ENCODE data around the gene GALNT16. TPM values are rescaled to one million over a fixed set of nuclear protein-coding genes. Genes with fewer than 3 reads are reported as not detected.

Gene GALNT16
- polyA plus RNA-seq, 3 donors = 0.01 TPM; not detected in 2

DNA sequence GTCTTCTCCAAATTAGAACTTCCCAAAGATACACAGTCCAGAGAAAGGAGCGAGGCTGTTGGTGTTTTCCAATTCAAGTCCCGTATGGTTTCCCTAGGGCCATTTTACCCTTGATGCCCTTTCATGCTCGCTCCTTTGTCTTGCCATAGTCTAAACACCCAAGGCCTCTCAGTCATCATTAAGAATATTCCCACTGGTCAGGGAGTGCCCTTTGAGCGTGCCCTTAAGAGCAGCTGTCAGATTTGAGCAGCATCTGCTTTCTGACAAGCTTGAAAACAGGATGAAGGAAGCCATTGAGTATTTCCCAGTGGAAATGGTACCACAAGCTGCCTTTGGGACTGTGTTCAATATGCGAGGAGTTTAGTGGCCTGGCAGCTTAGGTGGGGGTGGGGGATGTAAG, 10.4 kb upstream of the GALNT16 start:
- TF ChIP-seq, protein P1, sequence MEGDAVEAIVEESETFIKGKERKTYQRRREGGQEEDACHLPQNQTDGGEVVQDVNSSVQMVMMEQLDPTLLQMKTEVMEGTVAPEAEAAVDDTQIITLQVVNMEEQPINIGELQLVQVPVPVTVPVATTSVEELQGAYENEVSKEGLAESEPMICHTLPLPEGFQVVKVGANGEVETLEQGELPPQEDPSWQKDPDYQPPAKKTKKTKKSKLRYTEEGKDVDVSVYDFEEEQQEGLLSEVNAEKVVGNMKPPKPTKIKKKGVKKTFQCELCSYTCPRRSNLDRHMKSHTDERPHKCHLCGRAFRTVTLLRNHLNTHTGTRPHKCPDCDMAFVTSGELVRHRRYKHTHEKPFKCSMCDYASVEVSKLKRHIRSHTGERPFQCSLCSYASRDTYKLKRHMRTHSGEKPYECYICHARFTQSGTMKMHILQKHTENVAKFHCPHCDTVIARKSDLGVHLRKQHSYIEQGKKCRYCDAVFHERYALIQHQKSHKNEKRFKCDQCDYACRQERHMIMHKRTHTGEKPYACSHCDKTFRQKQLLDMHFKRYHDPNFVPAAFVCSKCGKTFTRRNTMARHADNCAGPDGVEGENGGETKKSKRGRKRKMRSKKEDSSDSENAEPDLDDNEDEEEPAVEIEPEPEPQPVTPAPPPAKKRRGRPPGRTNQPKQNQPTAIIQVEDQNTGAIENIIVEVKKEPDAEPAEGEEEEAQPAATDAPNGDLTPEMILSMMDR (IDR thresholded peaks at IDR 0.05) = no peak
- H3K36me3 ChIP-seq (replicated peaks in 1 of 2; ENCODE audit: control insufficient read depth in 1 of 2, insufficient read depth in 2 of 2, low read length in 2 of 2) = no peaks in the 10 kb centered on the region
- H3K9me3 ChIP-seq (replicated peaks in 1 of 2; ENCODE audit: control insufficient read depth in 1 of 2, insufficient read depth in 1 of 2, low read length in 2 of 2) = no peaks in the 10 kb centered on the region
- WGBS (ENCODE audit: insufficient coverage) = 100% methylated on average over 3 of the region's 5 CpGs
- no peak overlapping the region for H3K4me3 ChIP-seq (replicated peaks in 1 of 3; ENCODE audit: low read depth in 2 of 3, low read length in 3 of 3)
- H4K20me1 ChIP-seq (ENCODE audit: insufficient read depth, low read length) = no peaks in the 10 kb centered on the region
- H3K9me3 Mint-ChIP-seq = no peaks in the 10 kb centered on the region
- no peak for DNase-seq
- no peaks in the 10 kb centered on the region for H3K27me3 ChIP-seq (ENCODE audit: control insufficient read depth in 2 of 2, insufficient read depth in 2 of 2, low read length in 2 of 2)
- no peaks in the 10 kb centered on the region for H3K36me3 Mint-ChIP-seq
- H3K27me3 Mint-ChIP-seq (ENCODE audit: low read depth in 3 of 3) = peaks cover 5 to 11% (median 10%) of the 10 kb centered on the region in 3 donors
- H3K9ac ChIP-seq (ENCODE audit: insufficient read depth, low read length, poor library complexity, severe bottlenecking) = no peak overlapping the region
- no peaks in the 10 kb centered on the region for H3K79me2 ChIP-seq (ENCODE audit: insufficient read depth, low read length)
- no peak overlapping the region for H3K4me3 Mint-ChIP-seq
- no peaks in the 10 kb centered on the region for H3K4me1 Mint-ChIP-seq
- H3K4me1 ChIP-seq (ENCODE audit: control insufficient read depth in 1 of 2, insufficient read depth in 2 of 2, low read length in 2 of 2) = no peaks in the 10 kb centered on the region
- no peak overlapping the region for H3K27ac ChIP-seq (ENCODE audit: low read depth in 1 of 2, low read length in 2 of 2)
- H2AFZ ChIP-seq (ENCODE audit: insufficient read depth, low read depth, low read length, poor library complexity, severe bottlenecking) = no peak overlapping the region
- intact Hi-C loops (cut with micrococcal nuclease) = loop anchor here in 1 of 2 donors (10.0 kb wide), 1 partner anchor 325 kb away; the partner anchor contains the start of gene CCDC177
- H3K27ac Mint-ChIP-seq = no peak overlapping the region
- H3K4me2 ChIP-seq (replicated peaks; ENCODE audit: extremely low read depth, low read length, poor library complexity, severe bottlenecking) = no peak overlapping the region

DNA sequence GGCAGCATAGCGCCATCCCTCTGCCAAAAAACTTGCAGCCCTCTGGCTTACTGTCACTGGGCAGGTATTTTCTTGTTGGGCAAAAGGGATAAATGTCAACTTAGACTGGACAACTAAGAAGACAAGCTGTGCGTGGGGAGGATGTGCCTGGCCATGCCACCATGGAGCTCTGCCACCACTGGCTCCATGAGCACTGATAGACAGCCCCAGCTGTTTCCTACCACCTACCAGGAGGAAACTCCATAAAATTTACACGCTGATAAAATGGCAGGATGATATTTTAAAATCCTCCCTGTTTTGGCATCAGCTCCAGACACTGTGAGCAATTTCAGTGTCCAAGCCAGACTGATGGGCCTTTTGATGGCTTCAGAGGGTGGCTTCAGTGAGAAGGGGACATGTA, 7.1 kb upstream of the GALNT16 start:
- H3K9me3 Mint-ChIP-seq = no peaks in the 10 kb centered on the region
- H3K4me3 Mint-ChIP-seq = no peak overlapping the region
- no peak overlapping the region for H2AFZ ChIP-seq (ENCODE audit: insufficient read depth, low read depth, low read length, poor library complexity, severe bottlenecking)
- intact Hi-C loops (cut with micrococcal nuclease) = no loop called here
- no peak overlapping the region for H3K4me2 ChIP-seq (replicated peaks; ENCODE audit: extremely low read depth, low read length, poor library complexity, severe bottlenecking)
- H3K27me3 ChIP-seq (ENCODE audit: control insufficient read depth in 2 of 2, insufficient read depth in 2 of 2, low read length in 2 of 2) = peaks cover 7 to 24% of the 10 kb centered on the region in 2 donors
- H3K27me3 Mint-ChIP-seq (ENCODE audit: low read depth in 3 of 3) = peaks cover 18 to 39% (median 23%) of the 10 kb centered on the region in 3 donors
- H4K20me1 ChIP-seq (ENCODE audit: insufficient read depth, low read length) = no peaks in the 10 kb centered on the region
- no peaks in the 10 kb centered on the region for H3K4me1 ChIP-seq (ENCODE audit: control insufficient read depth in 1 of 2, insufficient read depth in 2 of 2, low read length in 2 of 2)
- no peaks in the 10 kb centered on the region for H3K36me3 ChIP-seq (replicated peaks in 1 of 2; ENCODE audit: control insufficient read depth in 1 of 2, insufficient read depth in 2 of 2, low read length in 2 of 2)
- no peaks in the 10 kb centered on the region for H3K9me3 ChIP-seq (replicated peaks in 1 of 2; ENCODE audit: control insufficient read depth in 1 of 2, insufficient read depth in 1 of 2, low read length in 2 of 2)
- no peak overlapping the region for H3K27ac ChIP-seq (ENCODE audit: low read depth in 1 of 2, low read length in 2 of 2)
- H3K79me2 ChIP-seq (ENCODE audit: insufficient read depth, low read length) = no peaks in the 10 kb centered on the region
- H3K4me3 ChIP-seq (replicated peaks in 1 of 3; ENCODE audit: low read depth in 2 of 3, low read length in 3 of 3) = no peak overlapping the region
- no peak for DNase-seq
- no peaks in the 10 kb centered on the region for H3K36me3 Mint-ChIP-seq
- H3K27ac Mint-ChIP-seq = no peak overlapping the region
- no peak overlapping the region for H3K9ac ChIP-seq (ENCODE audit: insufficient read depth, low read length, poor library complexity, severe bottlenecking)
- H3K4me1 Mint-ChIP-seq = no peaks in the 10 kb centered on the region
- TF ChIP-seq, protein P1 (IDR thresholded peaks at IDR 0.05) = no peak
- WGBS (ENCODE audit: insufficient coverage) = 93% methylated on average over 1 of the region's 3 CpGs
